CD4-positive, alpha-beta T cell treated with Interleukin-15 for 4 hours (primary cell): ENCODE measurements around the gene TEKT2.

ENCODE experiments used
- DNase-seq: peaks from one replicate; pipeline ENCODE4 v3.0.0-alpha.2; 2020; ENCODE audit warnings: low spot score

TEKT2 gene, protein sequence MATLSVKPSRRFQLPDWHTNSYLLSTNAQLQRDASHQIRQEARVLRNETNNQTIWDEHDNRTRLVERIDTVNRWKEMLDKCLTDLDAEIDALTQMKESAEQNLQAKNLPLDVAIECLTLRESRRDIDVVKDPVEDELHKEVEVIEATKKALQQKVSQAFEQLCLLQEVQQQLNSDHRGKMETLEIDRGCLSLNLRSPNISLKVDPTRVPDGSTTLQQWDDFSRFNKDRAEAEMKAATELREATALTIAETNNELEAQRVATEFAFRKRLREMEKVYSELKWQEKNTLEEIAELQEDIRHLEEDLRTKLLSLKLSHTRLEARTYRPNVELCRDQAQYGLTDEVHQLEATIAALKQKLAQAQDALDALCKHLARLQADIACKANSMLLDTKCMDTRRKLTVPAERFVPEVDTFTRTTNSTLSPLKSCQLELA

DNA sequence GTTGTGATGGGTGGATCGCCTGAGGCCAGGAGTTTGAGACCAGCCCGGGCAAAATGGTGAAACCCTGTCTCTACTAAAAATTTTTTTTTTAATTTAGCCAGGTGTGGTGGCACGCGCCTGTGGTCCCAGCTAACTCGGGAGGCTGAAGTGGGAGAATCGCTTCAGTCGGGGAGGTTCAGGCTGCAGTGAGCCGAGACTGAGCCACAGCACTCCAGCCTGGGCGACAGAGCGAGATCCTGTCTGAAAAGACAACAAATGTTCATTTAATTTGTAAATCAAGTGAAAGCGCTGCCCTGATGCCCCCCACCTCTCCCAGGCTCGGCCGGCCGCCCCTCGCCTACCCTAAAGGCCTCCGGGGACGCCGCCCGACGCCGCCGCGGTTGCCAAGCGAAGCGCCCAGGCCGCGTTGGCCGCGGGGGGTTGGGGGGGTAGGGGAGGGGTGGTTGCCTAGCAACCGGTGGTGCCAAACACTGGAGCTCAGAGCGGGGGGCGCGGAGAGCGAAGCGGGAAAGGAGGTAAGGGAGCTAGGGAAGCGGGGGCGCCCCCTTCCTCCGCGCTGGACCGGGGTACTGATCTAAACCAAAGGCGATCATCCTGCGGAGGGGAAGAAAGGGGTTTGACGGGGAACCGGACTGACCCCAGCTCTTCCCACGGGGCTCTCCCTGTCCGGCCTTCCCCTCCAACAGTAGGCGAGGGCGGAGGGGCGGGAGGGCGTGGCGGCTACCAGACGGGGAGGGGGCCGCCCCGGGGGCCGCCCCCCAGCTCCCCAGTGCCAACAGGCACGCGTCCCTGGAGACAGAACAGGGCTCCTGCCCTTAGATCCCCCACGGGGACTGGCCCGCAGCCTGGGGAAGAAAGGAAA, at the start of gene TEKT2:
TSS of gene TEKT2 (plus strand) at position 460 of the 862 bp plus-strand sequence. CDS start 828 bp downstream, outside the sequence.
- no peak for DNase-seq

GRCh38 chr1:36034692-36035091, 49.2 kb upstream of the TEKT2 start:
- DNase-seq = no peak

DNA sequence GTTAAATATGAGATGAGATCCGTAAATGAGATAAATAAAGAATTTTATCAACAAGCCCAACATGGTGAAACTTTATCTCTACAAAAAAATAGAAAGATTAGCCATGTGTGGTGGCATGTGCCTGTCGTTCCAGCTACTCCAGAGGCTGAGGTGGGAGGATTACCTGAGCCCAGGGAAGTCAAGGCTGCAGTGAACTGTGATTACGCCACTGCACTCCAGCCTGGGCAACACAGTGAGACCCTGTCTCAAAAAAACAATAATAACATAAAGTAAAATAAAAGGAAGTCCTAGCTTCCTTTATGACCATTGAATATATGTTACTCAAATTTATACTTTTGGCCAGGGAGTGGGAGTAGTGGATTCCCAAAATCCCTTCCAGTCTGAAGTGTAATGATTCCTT, 48.7 kb upstream of the TEKT2 start:
- no peak for DNase-seq

DNA sequence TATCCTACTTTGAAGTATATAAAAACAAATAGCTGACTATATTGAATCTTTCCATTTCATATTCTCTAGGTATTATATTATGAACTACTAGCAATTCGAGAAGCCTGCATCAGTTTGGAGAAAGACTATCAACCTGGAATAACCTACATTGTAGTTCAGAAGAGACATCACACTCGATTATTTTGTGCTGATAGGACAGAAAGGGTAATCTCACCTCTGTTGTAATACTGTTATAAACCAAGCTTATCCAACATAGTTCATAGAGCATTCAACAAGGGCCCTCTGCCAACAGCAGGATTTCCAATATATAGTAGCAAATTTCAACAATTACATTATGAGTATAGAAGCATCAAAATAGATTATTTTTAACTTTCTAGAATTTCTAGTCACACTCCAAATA, 43.7 kb upstream of the TEKT2 start:
- no peak for DNase-seq

DNA sequence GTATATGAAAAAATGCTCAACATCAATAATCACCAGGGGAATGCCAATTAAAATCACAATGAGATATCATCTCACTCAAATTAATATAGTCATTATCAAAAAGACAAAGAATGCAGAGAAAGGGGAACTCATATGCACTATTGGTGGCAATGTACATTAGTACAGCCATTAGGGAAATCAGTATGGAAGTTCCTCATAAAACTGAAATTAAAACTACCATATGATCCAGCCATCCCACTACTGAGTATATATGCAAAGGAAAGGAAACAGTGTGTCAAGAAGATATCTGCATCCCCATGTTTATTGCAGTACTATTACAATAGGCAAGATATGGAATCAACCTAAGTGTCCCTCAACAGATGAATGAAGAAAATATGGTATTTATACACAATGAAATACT, 32.1 kb upstream of the TEKT2 start:
- DNase-seq = no peak

GRCh38 chr1:36053978-36054377, 29.9 kb upstream of the TEKT2 start:
- DNase-seq = no peak

- no peak for DNase-seq
Measured at GRCh38 chr1:36055706-36056105, 28.2 kb upstream of the TEKT2 start.

GRCh38 chr1:36062315-36062714, 21.6 kb upstream of the TEKT2 start:
- DNase-seq = no peak

DNA sequence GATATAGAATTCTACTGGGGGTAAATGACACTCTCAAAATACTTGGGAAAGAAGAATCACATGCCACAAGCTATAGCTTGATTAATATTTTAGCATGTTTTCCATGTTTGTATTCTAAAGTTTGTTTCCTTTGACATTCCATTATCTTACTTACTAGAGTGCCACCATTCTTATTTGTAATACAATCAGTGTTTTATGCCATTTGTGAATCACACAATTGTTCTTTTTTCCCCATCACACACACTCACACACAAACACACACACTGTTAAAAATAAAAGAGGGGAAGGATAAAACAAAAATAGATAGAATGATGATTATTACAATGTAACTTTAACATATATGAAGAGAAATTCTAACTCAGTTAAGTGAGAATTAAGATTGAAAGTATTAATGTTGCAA, 16.0 kb upstream of the TEKT2 start:
- no peak for DNase-seq

- no peak for DNase-seq
Measured at GRCh38 chr1:36068866-36069265, 15.0 kb upstream of the TEKT2 start.

DNA sequence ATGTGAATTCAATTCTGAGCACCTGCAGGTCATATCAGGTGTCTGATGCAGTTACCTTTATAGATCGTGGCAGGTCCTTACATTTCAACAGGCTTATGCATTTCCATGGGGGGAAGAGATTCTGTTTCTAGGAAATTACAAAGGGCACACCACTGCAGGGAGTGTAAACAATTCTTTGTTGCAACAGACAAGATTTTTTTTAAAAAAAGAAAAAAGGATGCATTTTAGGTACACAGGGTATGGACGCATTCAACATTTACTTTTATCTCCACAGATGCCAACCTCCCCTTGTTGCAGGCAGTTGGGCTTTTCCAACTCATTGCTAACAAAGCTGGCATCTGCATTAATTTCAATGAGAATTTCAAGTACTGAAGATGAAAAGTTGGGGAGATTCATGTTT, 13.5 kb upstream of the TEKT2 start:
- DNase-seq = no peak

- DNase-seq = no peak
Measured at GRCh38 chr1:36076979-36077573, 6.8 kb upstream of the TEKT2 start.

GRCh38 chr1:36080236-36080635, 3.7 kb upstream of the TEKT2 start:
- no peak for DNase-seq

DNA sequence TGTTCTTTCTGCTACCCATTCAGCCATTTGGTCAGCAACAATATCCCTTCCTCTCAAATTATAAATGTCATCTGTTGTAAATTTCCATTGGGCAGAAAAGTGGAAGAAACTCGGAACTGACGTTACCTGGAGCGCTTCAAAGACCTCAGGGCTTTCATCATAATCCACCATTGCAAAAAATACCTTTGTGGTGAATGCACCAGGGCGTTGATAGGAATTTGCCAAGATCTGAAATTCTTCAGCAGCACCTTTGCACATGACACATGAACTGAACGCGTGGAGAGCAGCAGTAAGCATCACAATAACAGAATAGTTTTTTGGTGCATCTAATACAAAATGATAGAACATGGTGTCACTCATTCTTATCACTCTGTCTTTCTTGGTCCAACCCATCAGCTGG, 3.1 kb upstream of the TEKT2 start:
- no peak for DNase-seq

DNA sequence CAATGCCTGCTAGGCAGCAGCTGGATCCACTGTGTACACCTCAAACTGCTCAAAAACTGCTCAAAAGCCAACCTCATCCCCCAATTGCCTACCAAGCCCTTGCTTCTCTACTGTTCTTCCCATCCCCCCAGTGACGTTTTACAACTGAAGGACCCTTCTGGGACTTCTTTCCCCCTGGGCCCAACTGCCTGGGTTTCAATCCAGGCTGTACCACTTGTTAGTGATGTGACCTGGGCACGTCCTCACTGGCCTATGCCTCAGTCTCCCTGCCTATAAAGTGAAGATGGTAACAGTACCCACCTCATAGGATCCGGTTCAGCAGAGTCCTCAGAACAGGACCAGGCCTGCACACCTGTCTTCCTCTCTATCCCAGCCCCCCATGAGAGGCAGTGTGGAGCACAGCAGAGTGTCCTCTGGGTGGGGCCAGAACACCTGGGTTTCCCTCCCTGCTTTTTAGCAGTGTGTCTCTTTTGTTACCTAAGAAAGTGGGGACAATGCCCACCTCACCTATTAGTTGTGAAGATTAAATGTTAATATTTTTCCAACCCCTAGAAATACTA, 1.9 kb upstream of the TEKT2 start:
- no peak for DNase-seq

DNA sequence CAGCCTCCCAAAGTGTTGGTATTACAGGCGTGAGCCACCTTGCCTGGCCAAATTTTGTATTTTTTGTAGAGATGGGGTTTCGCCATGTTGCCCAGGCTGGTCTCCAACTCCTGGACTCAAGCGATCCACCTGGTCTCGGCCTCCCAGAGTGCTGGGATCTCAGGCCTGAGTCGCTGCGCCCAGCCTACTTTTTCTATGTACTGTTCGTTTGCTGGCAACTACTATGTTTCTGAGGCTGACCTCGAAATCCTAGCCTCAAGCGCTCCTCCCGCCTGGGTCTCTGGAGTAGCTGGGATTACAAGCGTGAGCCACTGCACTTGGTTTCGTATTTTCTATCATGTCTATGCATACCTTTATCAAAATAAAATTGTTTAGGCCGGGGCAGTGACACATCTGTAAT, 675 bp upstream of the TEKT2 start:
- DNase-seq = no peak

GRCh38 chr1:36084497-36085115, 712 bp downstream of the TEKT2 start:
- no peak for DNase-seq

GRCh38 chr1:36085126-36085525, 1.2 kb downstream of the TEKT2 start:
- DNase-seq = no peak

DNA sequence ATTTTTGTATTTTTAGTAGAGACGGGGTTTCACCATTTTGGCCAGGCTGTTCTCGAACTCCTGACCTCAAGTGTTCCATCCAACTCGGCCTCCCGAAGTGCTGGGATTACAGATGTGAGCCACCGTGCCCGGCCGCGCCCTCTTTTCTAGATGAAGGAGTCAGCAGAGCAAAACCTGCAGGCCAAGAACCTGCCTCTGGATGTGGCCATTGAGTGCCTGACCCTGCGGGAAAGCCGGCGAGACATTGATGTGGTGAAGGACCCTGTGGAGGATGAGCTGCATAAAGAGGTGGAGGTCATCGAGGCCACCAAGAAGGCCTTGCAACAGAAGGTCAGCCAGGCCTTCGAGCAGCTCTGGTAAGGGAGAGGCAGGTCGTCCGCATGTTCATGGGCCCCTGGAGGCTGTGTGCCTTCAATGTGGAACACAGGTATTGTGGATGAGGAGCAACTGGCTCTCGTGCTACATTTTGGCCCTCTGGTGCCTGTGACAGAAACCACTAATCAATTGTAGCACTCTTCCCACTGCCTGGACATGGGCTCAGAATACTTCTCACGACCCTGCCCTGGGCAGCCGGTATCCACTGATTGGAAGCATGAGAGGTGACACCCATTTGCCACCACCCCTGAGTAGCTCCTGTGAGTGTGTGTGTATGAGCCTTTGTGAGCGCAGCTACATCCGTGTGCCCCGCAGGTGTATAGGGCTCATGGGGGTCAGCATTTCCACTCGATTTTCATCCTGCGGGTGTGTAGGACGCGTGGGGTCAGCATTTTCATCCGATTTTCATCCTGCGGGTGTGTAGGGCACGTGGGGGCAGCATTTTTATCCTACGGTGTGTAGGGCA, 2.0 kb downstream of the TEKT2 start:
- DNase-seq = no peak

DNA sequence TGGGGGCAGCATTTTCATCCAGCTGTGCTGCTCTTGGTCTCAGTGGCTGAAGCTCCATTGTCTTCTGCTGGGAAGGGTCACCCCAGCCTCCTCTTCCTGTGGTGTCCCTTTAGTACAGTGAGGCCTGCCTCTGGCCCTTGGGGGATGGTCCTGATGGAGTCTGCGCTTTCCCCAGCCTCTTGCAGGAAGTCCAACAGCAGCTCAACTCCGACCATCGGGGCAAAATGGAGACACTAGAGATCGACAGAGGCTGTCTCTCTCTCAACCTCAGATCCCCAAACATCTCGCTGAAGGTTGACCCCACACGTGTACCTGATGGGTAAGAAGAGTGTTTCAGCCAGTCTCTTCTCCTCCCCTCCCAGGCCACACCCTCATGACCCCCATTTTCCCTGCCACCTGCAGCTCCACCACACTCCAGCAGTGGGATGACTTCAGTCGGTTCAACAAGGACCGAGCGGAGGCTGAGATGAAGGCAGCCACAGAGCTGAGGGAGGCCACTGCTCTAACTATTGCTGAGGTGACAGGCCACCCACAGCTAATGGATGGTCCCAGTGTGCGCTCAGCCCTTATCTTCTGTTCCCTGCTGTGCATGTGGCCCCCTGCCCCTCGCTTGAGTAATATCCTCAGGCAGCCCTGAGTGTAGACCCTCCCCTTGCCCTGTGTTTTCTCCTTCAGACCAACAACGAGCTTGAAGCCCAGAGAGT, 2.8 kb downstream of the TEKT2 start:
- DNase-seq = no peak
